GM19328 (cell line): ENCODE measurements around the gene FPGS.

Experiments
- ATAC-seq: cut with Tn5 transposase; IDR thresholded peaks from one replicate; pipeline ENCODE4 v1.9.1; 2021; ENCODE audit warnings: mild to moderate bottlenecking, moderate library complexity; ENCODE audit not compliant: unreplicated experiment

Gene FPGS

GRCh38 chr9:127809540-127810377 lies 7.1 kb downstream of the FPGS start:
- no peak for ATAC-seq

- ATAC-seq, result no peak
Measured at GRCh38 chr9:127810378-127811187, 7.9 kb downstream of the FPGS start.

- no peak for ATAC-seq
Measured at GRCh38 chr9:127812011-127812410, 9.3 kb downstream of the FPGS start.

GRCh38 chr9:127812936-127813675 lies 10.4 kb downstream of the FPGS start:
- ATAC-seq, result no peak

- ATAC-seq, result no peak
Measured at GRCh38 chr9:127813686-127814226, 11.1 kb downstream of the FPGS start.

GRCh38 chr9:127814619-127815511 lies 12.2 kb downstream of the FPGS start:
- no peak for ATAC-seq

- no peak for ATAC-seq
Measured at GRCh38 chr9:127815512-127816361, 13.1 kb downstream of the FPGS start.

GRCh38 chr9:127816362-127816725 lies 13.7 kb downstream of the FPGS start:
- no peak for ATAC-seq

GRCh38 chr9:127816728-127817127 lies 14.0 kb downstream of the FPGS start:
- no peak for ATAC-seq

GRCh38 chr9:127817881-127818434 lies 15.3 kb downstream of the FPGS start:
- ATAC-seq, result no peak

GRCh38 chr9:127818574-127818973 lies 15.9 kb downstream of the FPGS start:
- no peak for ATAC-seq

- no peak for ATAC-seq
Measured at GRCh38 chr9:127822108-127822507, 19.4 kb downstream of the FPGS start.

- no peak for ATAC-seq
Measured at GRCh38 chr9:127825319-127826051, 22.8 kb downstream of the FPGS start.

GRCh38 chr9:127826253-127826913 lies 23.7 kb downstream of the FPGS start:
- ATAC-seq, result no peak

- no peak for ATAC-seq
Measured at GRCh38 chr9:127828262-127829031, 25.8 kb downstream of the FPGS start.

- ATAC-seq, result no peak
Measured at GRCh38 chr9:127829205-127829906, 26.7 kb downstream of the FPGS start.
